Peyer's patch (tissue), 4 donors: ENCODE results near the gene PNMA8C.

Source experiments
- POLR2A ChIP-seq, 2 donors: fragments of 450-650 bp; IDR thresholded peaks; one replicate each; pipeline ENCODE4 v1.5.1; 2017; ENCODE audit warnings: antibody characterized with exemption in 2 of 2, mild to moderate bottlenecking in 2 of 2, moderate library complexity in 2 of 2
- TF ChIP-seq, protein P1 (sequence below), 6 experiments: fragments of 450-650 bp in 4 of 6; fragments of 200-600 bp in 2 of 6; sonication (generic) in 1 of 6; IDR thresholded peaks; one replicate each; pipeline ENCODE4 v1.5.1; 2017 to 2019; ENCODE audit warnings: antibody characterized with exemption in 6 of 6, mild to moderate bottlenecking in 3 of 6, moderate library complexity in 1 of 6

DNA sequence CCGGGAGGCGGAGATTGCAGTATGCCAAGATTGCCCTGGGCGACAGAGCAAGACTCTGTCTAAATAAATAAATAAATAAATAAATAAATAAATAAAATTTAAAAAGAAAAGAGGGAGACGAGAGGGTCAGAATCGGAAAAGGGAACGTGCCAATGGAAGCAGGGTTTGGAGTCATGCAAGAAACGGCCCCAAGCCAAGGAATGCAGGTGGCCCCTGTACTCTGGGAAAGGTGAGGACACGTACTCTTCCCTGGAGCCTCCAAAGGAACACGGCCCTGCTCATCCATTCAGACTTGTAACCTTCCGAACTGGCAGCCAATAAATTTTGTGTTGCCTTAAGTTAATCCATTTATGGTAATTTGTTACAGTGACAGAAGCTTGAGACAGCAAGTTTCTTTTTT, 19.9 kb upstream of the PNMA8C start:
- TF ChIP-seq POLR2A (IDR thresholded peaks at IDR 0.05) = no peak
- TF ChIP-seq, protein P1, sequence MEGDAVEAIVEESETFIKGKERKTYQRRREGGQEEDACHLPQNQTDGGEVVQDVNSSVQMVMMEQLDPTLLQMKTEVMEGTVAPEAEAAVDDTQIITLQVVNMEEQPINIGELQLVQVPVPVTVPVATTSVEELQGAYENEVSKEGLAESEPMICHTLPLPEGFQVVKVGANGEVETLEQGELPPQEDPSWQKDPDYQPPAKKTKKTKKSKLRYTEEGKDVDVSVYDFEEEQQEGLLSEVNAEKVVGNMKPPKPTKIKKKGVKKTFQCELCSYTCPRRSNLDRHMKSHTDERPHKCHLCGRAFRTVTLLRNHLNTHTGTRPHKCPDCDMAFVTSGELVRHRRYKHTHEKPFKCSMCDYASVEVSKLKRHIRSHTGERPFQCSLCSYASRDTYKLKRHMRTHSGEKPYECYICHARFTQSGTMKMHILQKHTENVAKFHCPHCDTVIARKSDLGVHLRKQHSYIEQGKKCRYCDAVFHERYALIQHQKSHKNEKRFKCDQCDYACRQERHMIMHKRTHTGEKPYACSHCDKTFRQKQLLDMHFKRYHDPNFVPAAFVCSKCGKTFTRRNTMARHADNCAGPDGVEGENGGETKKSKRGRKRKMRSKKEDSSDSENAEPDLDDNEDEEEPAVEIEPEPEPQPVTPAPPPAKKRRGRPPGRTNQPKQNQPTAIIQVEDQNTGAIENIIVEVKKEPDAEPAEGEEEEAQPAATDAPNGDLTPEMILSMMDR (IDR thresholded peaks at IDR 0.05) = no peak
